ENCODE data around the gene SUN1. TPM values are rescaled to one million over a fixed set of nuclear protein-coding genes. Genes with fewer than 3 reads are reported as not detected.

SUN1 gene
- total and polyA plus RNA-seq, 2 donors (not counting 1 experiment from before 2014, with no cell fraction given), result 198 to 254 TPM

- Histone ChIP-seq H3K9me3 (ENCODE audit: control extremely low read depth in 1 of 3, control insufficient read depth in 2 of 3, insufficient read depth in 1 of 3, low read length in 2 of 3) (peaks cover 0 to 2% (median 0%) of the 10 kb centered on the region in 3 donors), H3K27me3 (replicated peaks in 1 of 4; ENCODE audit: control extremely low read depth in 1 of 4, control insufficient read depth in 3 of 4, insufficient read depth in 4 of 4, low read length in 3 of 4) (no peaks in the 10 kb centered on the region), H3K27ac (ENCODE audit: low read length in 2 of 2) (no peak overlapping the region), H3K79me2 (ENCODE audit: control insufficient read depth, insufficient read depth, low read length) (no peaks in the 10 kb centered on the region), H2AFZ (ENCODE audit: insufficient read depth, low read depth, low read length, poor library complexity, severe bottlenecking) (no peak overlapping the region), H3K4me2 (replicated peaks; ENCODE audit: low read depth, low read length, poor library complexity, severe bottlenecking) (no peak overlapping the region), H4K20me1 (ENCODE audit: control insufficient read depth, insufficient read depth, low read length, poor library complexity, severe bottlenecking) (no peaks in the 10 kb centered on the region), H3K4me3 (ENCODE audit: control extremely low read depth in 1 of 5, extremely low read depth in 1 of 5, insufficient read depth in 1 of 5, low read depth in 2 of 5, low read length in 4 of 5) (no peak overlapping the region), H3K36me3 (replicated peaks in 1 of 2; ENCODE audit: control extremely low read depth in 1 of 2, control insufficient read depth in 1 of 2, extremely low read depth in 1 of 2, insufficient read depth in 2 of 2, low read length in 1 of 2) (no peaks in the 10 kb centered on the region), H3K9ac (ENCODE audit: low read length) (no peak overlapping the region), H3K4me1 (ENCODE audit: control insufficient read depth in 2 of 2, insufficient read depth in 2 of 2, low read length in 2 of 2) (peaks cover 4 to 7% of the 10 kb centered on the region in 2 donors)
- peaks cover 3% of the 10 kb centered on the region for H3K4me1 Mint-ChIP-seq
- H3K9me3 Mint-ChIP-seq (ENCODE audit: insufficient read depth), result no peaks in the 10 kb centered on the region
- no peak overlapping the region for H3K4me3 Mint-ChIP-seq
- 89% methylated on average over 42 of the region's 43 CpGs for WGBS (ENCODE audit: insufficient coverage)
- POLR2A ChIA-PET, result no interaction called here
- TF ChIP-seq EZH2 (IDR thresholded peaks at IDR 0.05; ENCODE audit: borderline replicate concordance, insufficient read depth, low read depth, low read length, poor library complexity, severe bottlenecking) (no peak), CTCF (IDR thresholded peaks at IDR 0.05) (no peak)
- intact Hi-C loops (cut with micrococcal nuclease), result loop anchor here (10.0 kb wide), 1 partner anchor 149 kb away; no protein-coding TSS in a partner anchor
- CTCF ChIA-PET, result no interaction called here
- no peak overlapping the region for H3K27ac Mint-ChIP-seq
- H3K27me3 Mint-ChIP-seq, result no peaks in the 10 kb centered on the region
- ATAC-seq (ENCODE audit: low read depth), result no peak
- no peak for DNase-seq
These were observed 83.3 kb downstream of the SUN1 start for GRCh38 chr7:915291-916218.
